Measurements from ENCODE around the gene TRAF3. TPM values are rescaled to one million over a fixed set of nuclear protein-coding genes. Genes with fewer than 3 reads are reported as not detected.

The TRAF3 gene
- total and polyA plus RNA-seq, 4 donors: 2.1 to 12.0 (median 5.2) TPM

DNA sequence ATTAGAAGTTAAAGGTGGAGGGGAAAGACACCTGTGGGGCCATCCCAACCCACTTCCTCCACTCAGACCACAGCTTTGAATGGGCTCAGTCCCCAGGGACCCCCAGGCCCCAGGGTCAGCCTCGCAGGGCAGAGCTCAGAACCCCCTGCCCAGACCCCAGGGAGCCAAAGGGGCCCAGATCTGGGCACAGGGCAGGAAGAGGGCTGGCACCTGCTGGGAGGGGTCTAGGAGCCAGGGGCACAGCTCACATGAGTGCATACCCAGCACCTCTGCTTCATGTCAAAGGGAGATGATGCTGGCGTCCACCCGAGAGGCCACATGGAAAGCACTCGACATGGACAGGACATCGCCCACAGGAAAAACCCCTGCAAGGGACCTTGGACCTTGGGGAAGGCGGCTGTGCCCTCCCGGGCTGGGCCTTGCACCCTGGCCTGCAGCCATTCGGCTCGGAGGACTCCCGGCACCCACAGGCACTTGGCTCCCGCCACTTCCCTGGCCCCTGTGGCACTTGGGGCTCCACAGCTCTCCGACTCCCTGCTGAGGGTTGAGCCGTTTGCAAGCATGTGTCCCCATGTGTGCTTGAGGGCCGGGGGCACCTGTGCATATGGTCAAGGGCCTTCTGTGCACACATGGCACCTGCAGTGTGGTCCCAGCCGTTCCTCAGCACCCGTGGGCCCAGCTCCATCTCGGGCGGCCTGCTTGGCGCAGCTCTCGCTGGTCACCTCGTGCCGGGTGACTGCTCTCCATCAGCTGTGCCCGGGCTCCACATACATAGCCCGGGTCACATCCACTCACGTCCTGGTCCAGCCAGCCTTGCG lies 137.4 kb downstream of the TRAF3 start:
- 69% methylated on average over 26 of the region's 26 CpGs for WGBS
- TF ChIP-seq HNF4G (IDR thresholded peaks at IDR 0.05): peak; percentile 36
- no peak for TF ChIP-seq RXRA (IDR thresholded peaks at IDR 0.05)
- TF ChIP-seq, protein P1, sequence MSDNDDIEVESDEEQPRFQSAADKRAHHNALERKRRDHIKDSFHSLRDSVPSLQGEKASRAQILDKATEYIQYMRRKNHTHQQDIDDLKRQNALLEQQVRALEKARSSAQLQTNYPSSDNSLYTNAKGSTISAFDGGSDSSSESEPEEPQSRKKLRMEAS (IDR thresholded peaks at IDR 0.05): no peak
- TF ChIP-seq RAD21 (IDR thresholded peaks at IDR 0.05): peak in 1 of 2 donors; percentile 38
- TF ChIP-seq NR2F2 (IDR thresholded peaks at IDR 0.05): no peak
- TF ChIP-seq, protein P2, sequence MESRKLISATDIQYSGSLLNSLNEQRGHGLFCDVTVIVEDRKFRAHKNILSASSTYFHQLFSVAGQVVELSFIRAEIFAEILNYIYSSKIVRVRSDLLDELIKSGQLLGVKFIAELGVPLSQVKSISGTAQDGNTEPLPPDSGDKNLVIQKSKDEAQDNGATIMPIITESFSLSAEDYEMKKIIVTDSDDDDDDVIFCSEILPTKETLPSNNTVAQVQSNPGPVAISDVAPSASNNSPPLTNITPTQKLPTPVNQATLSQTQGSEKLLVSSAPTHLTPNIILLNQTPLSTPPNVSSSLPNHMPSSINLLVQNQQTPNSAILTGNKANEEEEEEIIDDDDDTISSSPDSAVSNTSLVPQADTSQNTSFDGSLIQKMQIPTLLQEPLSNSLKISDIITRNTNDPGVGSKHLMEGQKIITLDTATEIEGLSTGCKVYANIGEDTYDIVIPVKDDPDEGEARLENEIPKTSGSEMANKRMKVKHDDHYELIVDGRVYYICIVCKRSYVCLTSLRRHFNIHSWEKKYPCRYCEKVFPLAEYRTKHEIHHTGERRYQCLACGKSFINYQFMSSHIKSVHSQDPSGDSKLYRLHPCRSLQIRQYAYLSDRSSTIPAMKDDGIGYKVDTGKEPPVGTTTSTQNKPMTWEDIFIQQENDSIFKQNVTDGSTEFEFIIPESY (IDR thresholded peaks at IDR 0.05): no peak
- TF ChIP-seq, protein P3, sequence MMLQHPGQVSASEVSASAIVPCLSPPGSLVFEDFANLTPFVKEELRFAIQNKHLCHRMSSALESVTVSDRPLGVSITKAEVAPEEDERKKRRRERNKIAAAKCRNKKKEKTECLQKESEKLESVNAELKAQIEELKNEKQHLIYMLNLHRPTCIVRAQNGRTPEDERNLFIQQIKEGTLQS (IDR thresholded peaks at IDR 0.05): no peak
- TF ChIP-seq HNF4A (conservative IDR thresholded peaks at IDR 0.05): peak; percentile 65 to 79
- TF ChIP-seq SP1 (IDR thresholded peaks at IDR 0.05): no peak
- TF ChIP-seq YY1 (IDR thresholded peaks at IDR 0.05): no peak
- TF ChIP-seq JUND (IDR thresholded peaks at IDR 0.05): no peak
- H3K27ac ChIP-seq (ENCODE audit: low read depth in 1 of 2, low read length in 2 of 2): no peak overlapping the region
- no peaks in the 10 kb centered on the region for H3K9me3 ChIP-seq (ENCODE audit: control insufficient read depth in 4 of 4, low read length in 3 of 4)
- peaks cover 0 to 9% (median 7%) of the 10 kb centered on the region in 4 donors for H3K4me1 ChIP-seq (ENCODE audit: control insufficient read depth in 4 of 4, insufficient read depth in 4 of 4, low read length in 3 of 4)
- no peak overlapping the region for H3K4me3 ChIP-seq (ENCODE audit: low read depth in 1 of 3, low read length in 3 of 3)
- H3K27me3 ChIP-seq (ENCODE audit: control insufficient read depth in 4 of 4, insufficient read depth in 4 of 4, low read length in 3 of 4): no peaks in the 10 kb centered on the region
- no peak for DNase-seq (ENCODE audit: low spot score)
- no peak overlapping the region for H3K9ac ChIP-seq (ENCODE audit: low read depth in 1 of 2, low read length in 2 of 2)
- H3K36me3 ChIP-seq (ENCODE audit: control insufficient read depth in 4 of 4, insufficient read depth in 3 of 4, low read depth in 1 of 4, low read length in 3 of 4): no peaks in the 10 kb centered on the region

DNA sequence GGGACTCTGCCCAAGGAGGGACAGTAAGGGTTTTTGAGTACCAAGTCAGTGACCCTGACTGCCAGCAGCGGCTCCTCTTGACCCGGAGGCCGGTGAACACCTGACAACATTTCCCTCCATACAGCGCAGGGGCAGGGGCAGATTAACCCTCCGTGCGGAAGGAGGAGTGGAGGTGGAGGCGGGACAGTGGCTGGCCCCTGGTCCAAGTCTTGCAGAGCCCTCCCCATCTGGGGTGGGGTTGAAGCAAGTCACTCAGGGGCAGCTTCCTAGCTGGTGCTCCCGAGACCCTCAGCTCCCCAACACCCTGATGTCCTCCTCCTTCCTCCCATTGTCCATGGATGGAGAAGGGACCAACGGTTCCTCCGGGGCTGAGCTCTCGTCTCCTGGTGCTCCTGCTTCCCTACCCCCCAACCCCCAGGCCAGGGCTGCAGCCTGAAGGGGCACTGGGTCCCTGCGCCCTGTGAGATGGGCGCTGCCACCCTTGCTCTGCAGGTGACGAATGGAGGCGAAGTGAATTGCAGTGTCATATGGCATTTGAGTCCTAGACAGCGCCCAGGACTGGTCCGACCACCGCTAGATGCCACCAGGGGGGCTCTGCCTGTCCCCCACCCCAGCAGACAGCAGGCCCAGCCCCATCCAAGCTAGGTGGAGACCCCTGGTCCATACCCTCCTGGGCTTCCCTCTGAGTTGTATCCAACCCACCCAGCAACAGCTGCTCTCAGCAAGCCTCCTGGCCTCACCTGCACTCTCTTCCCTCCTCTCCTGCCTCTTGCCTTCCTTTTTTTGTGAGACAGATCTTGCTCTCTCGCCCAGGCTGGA lies 138.3 kb downstream of the TRAF3 start:
- Histone ChIP-seq H3K9me3 (ENCODE audit: control insufficient read depth in 4 of 4, low read length in 3 of 4) (no peaks in the 10 kb centered on the region), H3K27me3 (ENCODE audit: control insufficient read depth in 4 of 4, insufficient read depth in 4 of 4, low read length in 3 of 4) (no peaks in the 10 kb centered on the region), H3K36me3 (ENCODE audit: control insufficient read depth in 4 of 4, insufficient read depth in 3 of 4, low read depth in 1 of 4, low read length in 3 of 4) (no peaks in the 10 kb centered on the region), H3K4me3 (ENCODE audit: low read depth in 1 of 3, low read length in 3 of 3) (no peak overlapping the region), H3K4me1 (ENCODE audit: control insufficient read depth in 4 of 4, insufficient read depth in 4 of 4, low read length in 3 of 4) (peaks cover 0 to 9% (median 7%) of the 10 kb centered on the region in 4 donors), H3K27ac (ENCODE audit: low read depth in 1 of 2, low read length in 2 of 2) (no peak overlapping the region), H3K9ac (ENCODE audit: low read depth in 1 of 2, low read length in 2 of 2) (no peak overlapping the region)
- TF ChIP-seq RAD21 (IDR thresholded peaks at IDR 0.05): no peak
- TF ChIP-seq, protein P3 (IDR thresholded peaks at IDR 0.05): no peak
- TF ChIP-seq FOXA1 (IDR thresholded peaks at IDR 0.05): no peak
- TF ChIP-seq FOXA2 (IDR thresholded peaks at IDR 0.05): no peak
- TF ChIP-seq JUND (IDR thresholded peaks at IDR 0.05): no peak
- TF ChIP-seq, protein P1 (IDR thresholded peaks at IDR 0.05): no peak
- TF ChIP-seq RXRA (IDR thresholded peaks at IDR 0.05): no peak
- 86% methylated on average over 19 of the region's 19 CpGs for WGBS
- no peak for DNase-seq (ENCODE audit: low spot score)

Data from liver (tissue), 9 donors.